Measurements from ENCODE around the gene PDP2.

GRCh38 chr16:66857437-66857836, 22.9 kb upstream of the PDP2 start:
- TF ChIP-seq, protein P1, sequence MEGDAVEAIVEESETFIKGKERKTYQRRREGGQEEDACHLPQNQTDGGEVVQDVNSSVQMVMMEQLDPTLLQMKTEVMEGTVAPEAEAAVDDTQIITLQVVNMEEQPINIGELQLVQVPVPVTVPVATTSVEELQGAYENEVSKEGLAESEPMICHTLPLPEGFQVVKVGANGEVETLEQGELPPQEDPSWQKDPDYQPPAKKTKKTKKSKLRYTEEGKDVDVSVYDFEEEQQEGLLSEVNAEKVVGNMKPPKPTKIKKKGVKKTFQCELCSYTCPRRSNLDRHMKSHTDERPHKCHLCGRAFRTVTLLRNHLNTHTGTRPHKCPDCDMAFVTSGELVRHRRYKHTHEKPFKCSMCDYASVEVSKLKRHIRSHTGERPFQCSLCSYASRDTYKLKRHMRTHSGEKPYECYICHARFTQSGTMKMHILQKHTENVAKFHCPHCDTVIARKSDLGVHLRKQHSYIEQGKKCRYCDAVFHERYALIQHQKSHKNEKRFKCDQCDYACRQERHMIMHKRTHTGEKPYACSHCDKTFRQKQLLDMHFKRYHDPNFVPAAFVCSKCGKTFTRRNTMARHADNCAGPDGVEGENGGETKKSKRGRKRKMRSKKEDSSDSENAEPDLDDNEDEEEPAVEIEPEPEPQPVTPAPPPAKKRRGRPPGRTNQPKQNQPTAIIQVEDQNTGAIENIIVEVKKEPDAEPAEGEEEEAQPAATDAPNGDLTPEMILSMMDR (IDR thresholded peaks at IDR 0.05) = no peak
- TF ChIP-seq POLR2A (IDR thresholded peaks at IDR 0.05) = no peak
